Fibroblast of the aortic adventitia (primary cell): ENCODE results near the gene STT3A. TPM values are rescaled to one million over a fixed set of nuclear protein-coding genes. Genes with fewer than 3 reads are reported as not detected.

Experiments used
- DNase-seq: peaks from one replicate; pipeline ENCODE4 v3.0.0-alpha.2; 2010; ENCODE audit warnings: low read depth
- H3K4me3 ChIP-seq: 2 replicates; pipeline ENCODE4 v1.5.1; 2011; ENCODE audit warnings: low read depth, mild to moderate bottlenecking, control low read depth, low read length, moderate library complexity
- CTCF ChIP-seq: IDR thresholded peaks from 2 replicates; pipeline ENCODE4 v1.5.1; 2011; ENCODE audit warnings: mild to moderate bottlenecking, low read length, control low read depth, inconsistent platforms; ENCODE audit not compliant: insufficient read depth
- total RNA-seq: library from RNA; depleted of rRNA; stranded (reverse); fragments of >200 nt; gene quantifications from 2 replicates; pipeline ENCODE4 v1.2.3, GENCODE V29; 2012; ENCODE audit warnings: low replicate concordance

Gene STT3A
- total RNA-seq, 1 donor = 285 TPM

DNA sequence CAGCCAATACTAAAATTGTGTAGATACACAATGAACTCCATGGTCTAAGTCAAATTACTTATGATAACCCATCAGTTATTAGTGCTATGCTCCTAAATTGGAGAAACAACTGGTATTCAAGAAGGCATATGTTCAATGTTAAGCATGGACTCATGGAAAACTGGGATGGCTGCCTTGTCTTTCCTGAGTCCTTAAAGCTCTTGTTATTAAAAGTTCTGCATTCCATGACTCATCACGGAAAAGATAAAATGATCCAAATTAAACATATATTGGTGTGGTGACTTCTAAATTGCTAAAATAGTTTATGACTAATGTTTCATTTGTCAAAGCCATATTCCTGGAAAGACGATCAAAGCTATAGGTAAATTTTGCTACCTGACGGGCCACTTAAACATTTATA is 32.8 kb upstream of the STT3A start:
- DNase-seq = peak; percentile 43

GRCh38 chr11:125561924-125562323 is 30.7 kb upstream of the STT3A start:
- no peak for DNase-seq
- no peak overlapping the region for H3K4me3 ChIP-seq
- no peak for TF ChIP-seq CTCF

More for the DNA sequence above, 32.8 kb upstream of the STT3A start:
- no peak for TF ChIP-seq CTCF
- no peak overlapping the region for H3K4me3 ChIP-seq

GRCh38 chr11:125562430-125562829 is 30.2 kb upstream of the STT3A start:
- no peak for TF ChIP-seq CTCF
- DNase-seq = no peak
- no peak overlapping the region for H3K4me3 ChIP-seq

DNA sequence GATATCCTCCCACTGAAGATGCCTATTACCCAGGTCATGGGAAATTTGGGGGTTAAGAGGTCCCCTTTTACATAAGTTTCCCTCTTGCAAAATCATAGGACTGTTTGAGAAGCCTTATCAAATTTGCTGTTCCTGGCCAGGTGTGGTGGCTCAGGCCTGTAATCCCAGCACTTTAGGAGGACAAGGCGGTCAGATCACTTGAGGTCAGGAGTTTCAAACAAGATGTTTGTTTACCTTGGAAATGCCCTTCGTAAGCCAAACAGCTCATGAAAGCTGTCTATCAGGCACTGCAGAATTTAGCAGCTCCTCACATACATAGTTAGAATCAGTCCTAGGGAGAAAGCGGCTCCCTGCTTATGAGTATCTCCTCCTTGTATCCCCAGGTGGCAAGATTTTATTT is 28.3 kb upstream of the STT3A start:
- no peak for TF ChIP-seq CTCF
- H3K4me3 ChIP-seq = no peak overlapping the region
- DNase-seq = no peak

- no peak for TF ChIP-seq CTCF
- no peak for DNase-seq
- no peak overlapping the region for H3K4me3 ChIP-seq
These were observed 26.4 kb upstream of the STT3A start for GRCh38 chr11:125566235-125566634.

DNA sequence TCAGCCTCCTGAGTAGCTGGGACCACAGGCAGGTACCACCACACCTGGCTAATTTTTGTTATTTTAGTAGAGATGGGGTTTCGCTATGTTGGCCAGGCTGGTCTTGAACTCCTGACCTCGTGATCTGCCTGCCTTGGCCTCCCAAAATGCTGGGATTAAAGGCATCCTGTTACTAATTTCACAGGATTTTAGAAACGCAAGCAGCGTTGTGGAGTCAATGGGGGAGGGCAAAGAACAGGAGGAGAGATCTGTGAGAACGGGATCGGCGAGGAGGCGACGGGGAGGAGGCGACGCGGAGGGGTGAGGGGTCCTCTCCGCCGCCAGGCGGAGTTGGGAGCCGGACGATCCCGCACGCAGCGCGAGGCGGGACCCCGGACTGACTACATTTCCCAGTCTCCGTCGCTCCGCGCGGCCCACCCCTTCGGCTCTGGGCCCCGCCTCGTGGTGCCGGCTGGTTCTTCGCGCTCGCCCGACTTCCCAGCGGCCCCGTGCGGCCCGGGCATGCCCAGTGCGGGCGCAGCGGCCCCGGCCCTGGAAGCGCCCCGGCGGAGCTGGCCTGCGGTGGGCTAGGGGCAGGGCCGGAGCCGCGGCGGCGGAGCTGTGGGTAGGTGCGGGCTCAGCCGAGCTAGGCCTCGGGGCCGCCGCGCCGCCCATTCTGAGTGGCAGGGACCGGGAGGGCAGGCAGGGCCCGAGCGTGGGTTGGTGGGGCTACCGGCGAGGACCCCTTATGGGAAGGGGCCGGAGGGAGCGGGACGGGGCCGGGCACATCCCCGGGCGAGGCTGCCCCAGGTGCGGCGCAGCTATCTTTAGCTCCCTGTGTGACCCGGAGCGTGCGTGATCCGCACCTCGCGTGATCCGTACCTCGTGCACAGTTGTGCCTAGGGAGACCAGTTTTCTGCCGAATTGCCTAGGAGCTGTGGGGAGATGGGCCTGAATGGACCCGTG is 23.4 kb upstream of the STT3A start, which contains the start of gene EI24:
TSS of gene EI24 (plus strand) at position 508 of the 945 bp plus-strand sequence. CDS start 3,051 bp downstream, outside the sequence.
- peak within 1 kb of the TSS; percentile 80 for H3K4me3 ChIP-seq
- TF ChIP-seq CTCF = peak; percentile 80
- peak; percentile 88 for DNase-seq
